ENCODE data around the gene BUD31.
A peak's percentile ranks its signal among the peaks of the same experiment; 100 is the strongest.

Gene BUD31

DNA sequence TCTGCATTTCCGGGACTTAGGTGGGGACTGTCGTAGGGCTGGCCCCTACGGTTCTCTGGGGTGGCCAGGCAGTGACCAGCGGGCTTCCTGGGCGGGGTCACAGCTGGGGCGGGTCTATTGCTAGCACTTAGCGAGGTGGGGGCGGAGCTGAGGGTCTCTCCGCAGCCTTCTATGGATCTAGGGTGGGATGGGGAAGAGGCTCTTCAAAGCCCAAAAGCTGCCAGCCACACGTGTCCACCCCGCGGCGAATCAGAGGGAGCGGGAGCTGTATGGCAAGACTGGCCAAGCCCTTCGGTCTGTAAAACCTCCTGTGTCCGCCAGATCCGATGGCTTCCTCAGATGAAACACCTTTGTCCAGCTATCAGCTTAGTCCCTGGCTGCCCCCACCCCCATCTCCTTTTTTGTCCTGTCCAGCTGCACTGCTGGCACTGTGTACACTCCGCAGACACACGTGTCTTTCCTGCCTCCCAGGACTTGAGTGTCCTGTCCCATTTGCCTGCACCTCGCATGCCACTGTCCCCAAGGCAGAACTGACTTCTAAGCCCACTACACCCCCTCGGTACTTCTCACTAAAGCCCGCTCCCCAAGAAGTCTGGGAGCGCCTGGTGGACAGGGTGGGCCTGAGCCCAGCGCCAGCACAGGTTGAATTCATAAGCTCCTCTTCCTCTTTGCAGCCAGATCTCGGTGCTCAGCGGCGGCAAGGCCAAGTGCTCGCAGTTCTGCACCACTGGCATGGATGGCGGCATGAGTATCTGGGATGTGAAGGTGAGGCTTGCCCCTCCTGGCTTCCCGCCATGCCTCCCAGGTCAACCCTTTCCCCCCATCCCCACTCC is 15.2 kb upstream of the BUD31 start:
- H3K9me3 ChIP-seq (ENCODE audit: insufficient read depth, low read depth, low read length): no peaks in the 10 kb centered on the region
- peaks cover 68% of the 10 kb centered on the region for H3K36me3 ChIP-seq (ENCODE audit: insufficient read depth, low read length)
- peak overlapping the region; percentile 61 for H3K4me3 ChIP-seq (ENCODE audit: low read length)
- H3K9ac ChIP-seq (ENCODE audit: low read depth, low read length): peak overlapping the region; percentile 67
- WGBS: 35% methylated on average over 26 of the region's 30 CpGs
- no peaks in the 10 kb centered on the region for H3K27me3 ChIP-seq (ENCODE audit: insufficient read depth, low read length)
- H3K27ac ChIP-seq (ENCODE audit: low read depth, low read length): peak overlapping the region; percentile 79
- peaks cover 3% of the 10 kb centered on the region; the same call in 1 of the 2 replicates for H3K4me1 ChIP-seq (ENCODE audit: insufficient read depth, low read length)

DNA sequence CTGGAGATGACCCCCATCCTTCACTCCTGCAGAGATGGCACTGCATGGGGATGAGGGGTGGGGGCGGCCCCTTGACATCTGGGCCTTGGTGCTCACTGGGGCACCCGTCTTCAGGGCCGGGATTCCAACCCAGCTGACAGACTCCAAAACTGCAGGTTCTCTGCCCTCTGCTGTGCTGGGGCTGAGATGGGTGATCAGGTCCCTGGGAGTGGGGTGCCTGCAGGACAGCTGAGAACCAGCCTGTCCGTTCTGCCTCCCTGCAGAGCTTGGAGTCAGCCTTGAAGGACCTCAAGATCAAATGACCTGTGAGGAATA is 14.6 kb upstream of the BUD31 start:
- Histone ChIP-seq H3K27me3 (ENCODE audit: insufficient read depth, low read length) (no peaks in the 10 kb centered on the region), H3K9ac (ENCODE audit: low read depth, low read length) (no peak overlapping the region), H3K27ac (ENCODE audit: low read depth, low read length) (no peak overlapping the region), H3K4me1 (ENCODE audit: insufficient read depth, low read length) (peaks cover 3% of the 10 kb centered on the region; the same call in 1 of the 2 replicates), H3K36me3 (ENCODE audit: insufficient read depth, low read length) (peaks cover 72% of the 10 kb centered on the region), H3K9me3 (ENCODE audit: insufficient read depth, low read depth, low read length) (no peaks in the 10 kb centered on the region), H3K4me3 (ENCODE audit: low read length) (no peak overlapping the region)
- 92% methylated on average over 4 of the region's 4 CpGs for whole genome bisulfite sequencing

DNA sequence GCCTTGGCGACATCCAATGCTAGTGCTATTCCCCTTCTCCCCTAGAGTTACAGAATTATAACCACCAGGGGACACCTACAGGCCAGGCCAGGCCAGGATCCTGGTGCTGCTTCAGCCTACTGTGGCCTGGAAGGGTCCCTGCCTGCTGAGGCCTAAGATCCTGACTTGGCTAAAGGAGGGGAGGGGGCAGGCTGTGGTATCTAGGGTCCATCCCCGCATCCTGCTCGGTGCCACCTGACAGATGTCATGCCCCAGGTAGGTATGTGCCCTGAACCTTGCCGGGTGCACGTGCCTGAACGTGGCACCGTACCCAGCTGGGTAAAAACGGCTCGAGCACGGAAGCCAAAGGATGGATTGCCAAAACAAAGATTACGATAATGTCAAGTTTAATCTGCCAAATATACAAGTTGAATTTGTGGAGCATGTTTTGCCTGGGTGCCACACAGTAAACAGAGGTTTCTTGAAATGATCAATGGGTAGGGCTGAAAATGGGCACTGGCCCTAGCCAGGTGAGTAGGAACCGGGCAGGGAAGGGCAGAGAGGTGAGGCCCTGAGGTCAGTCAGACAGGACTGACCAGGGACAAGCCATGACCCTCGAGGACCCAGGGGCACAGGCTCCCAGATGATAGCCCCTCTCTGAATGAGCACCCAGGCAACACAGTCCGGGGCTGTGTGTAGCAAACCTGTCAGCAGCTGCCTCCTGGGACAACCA is 13.0 kb upstream of the BUD31 start:
- Histone ChIP-seq H3K27ac (ENCODE audit: low read depth, low read length) (no peak overlapping the region), H3K4me3 (ENCODE audit: low read length) (no peak overlapping the region), H3K9ac (ENCODE audit: low read depth, low read length) (no peak overlapping the region), H3K36me3 (ENCODE audit: insufficient read depth, low read length) (peaks cover 73% of the 10 kb centered on the region), H3K27me3 (ENCODE audit: insufficient read depth, low read length) (no peaks in the 10 kb centered on the region), H3K4me1 (ENCODE audit: insufficient read depth, low read length) (peaks cover 3% of the 10 kb centered on the region; the same call in 1 of the 2 replicates), H3K9me3 (ENCODE audit: insufficient read depth, low read depth, low read length) (no peaks in the 10 kb centered on the region)
- WGBS: 96% methylated on average over 14 of the region's 14 CpGs

DNA sequence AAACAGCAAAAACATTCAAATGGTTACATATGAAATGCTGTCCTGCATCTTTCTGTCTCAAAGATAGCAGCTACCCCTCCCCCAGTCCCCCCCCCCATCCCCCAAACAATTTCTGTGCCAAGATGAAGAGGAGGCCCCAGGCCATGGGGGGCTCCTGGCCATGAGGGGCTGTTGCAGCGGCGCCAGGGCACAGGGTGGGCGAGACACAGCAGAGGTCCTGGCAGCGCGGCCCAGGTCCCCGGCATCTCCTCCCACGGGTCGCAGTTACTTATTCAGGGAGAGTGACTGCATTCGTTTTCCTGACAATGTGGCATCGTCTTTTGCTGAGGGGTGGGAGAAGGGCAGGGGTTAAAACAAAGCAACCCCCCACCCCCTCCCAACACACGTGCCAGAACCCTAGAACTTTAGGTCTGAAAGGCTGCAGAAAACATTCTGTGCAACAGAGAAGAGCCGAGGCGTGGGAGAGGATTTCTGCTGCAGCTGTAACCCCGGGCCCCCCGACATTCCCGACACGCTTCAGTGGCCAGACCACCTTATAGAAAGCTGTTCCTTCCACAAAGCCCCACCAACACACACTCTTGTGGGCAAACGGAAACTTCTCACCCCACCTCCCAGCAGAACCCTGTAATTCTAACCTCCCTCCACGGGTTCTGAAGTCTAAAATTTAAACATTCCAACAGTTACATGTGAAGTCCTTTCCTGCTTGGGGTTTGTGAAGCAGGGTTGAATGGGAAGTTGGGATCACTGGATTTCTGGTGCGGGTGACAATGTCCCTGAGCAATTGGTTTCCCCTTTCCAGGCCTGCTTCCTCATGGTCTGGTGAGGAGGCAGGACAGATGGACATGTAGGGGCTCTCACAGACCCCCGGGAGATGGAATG is 12.1 kb upstream of the BUD31 start:
- 93% methylated on average over 19 of the region's 21 CpGs for WGBS
- H3K27me3 ChIP-seq (ENCODE audit: insufficient read depth, low read length): no peaks in the 10 kb centered on the region
- H3K36me3 ChIP-seq (ENCODE audit: insufficient read depth, low read length): peaks cover 73% of the 10 kb centered on the region
- H3K27ac ChIP-seq (ENCODE audit: low read depth, low read length): no peak overlapping the region
- H3K4me3 ChIP-seq (ENCODE audit: low read length): no peak overlapping the region
- no peak overlapping the region for H3K9ac ChIP-seq (ENCODE audit: low read depth, low read length)
- peaks cover 3% of the 10 kb centered on the region; the same call in 1 of the 2 replicates for H3K4me1 ChIP-seq (ENCODE audit: insufficient read depth, low read length)
- H3K9me3 ChIP-seq (ENCODE audit: insufficient read depth, low read depth, low read length): no peaks in the 10 kb centered on the region

DNA sequence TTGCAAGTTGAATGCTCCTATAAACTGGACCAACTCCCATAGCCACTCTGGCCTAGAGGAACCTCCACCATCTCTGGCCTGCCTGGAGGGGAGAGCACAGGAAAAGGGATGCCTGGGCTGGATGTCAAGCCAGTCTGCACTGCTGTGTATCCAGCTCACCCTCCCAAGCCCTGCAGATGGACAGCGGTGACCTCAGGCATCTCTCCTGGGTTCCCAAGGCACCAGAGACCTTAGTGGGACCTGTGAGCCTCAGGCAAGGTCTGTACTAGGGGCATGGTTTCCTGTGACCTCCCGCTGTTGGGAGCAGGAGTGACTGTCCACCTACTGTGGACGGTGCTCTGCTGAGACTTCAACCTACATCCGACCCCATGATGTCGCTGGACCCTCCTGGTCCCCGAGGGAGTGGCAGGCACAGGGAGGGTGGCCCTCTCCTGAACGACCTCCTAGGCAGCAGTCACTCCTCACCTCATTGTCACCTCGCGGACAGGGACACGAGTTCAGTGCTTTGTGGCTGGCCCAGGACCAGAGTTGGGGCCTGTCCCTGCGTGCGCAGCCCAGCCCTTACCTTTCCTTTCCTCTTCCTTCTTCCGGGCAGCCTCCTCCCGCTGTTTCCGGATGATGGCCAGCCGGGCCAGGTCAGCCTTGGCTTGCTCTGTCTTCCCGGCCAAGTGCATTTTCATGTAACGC is 11.3 kb upstream of the BUD31 start:
- no peak overlapping the region for H3K4me3 ChIP-seq (ENCODE audit: low read length)
- 92% methylated on average over 18 of the region's 18 CpGs for WGBS
- H3K9me3 ChIP-seq (ENCODE audit: insufficient read depth, low read depth, low read length): no peaks in the 10 kb centered on the region
- H3K4me1 ChIP-seq (ENCODE audit: insufficient read depth, low read length): peaks cover 3% of the 10 kb centered on the region; the same call in 1 of the 2 replicates
- H3K27ac ChIP-seq (ENCODE audit: low read depth, low read length): no peak overlapping the region
- no peak overlapping the region for H3K9ac ChIP-seq (ENCODE audit: low read depth, low read length)
- H3K27me3 ChIP-seq (ENCODE audit: insufficient read depth, low read length): no peaks in the 10 kb centered on the region
- H3K36me3 ChIP-seq (ENCODE audit: insufficient read depth, low read length): peaks cover 80% of the 10 kb centered on the region

DNA sequence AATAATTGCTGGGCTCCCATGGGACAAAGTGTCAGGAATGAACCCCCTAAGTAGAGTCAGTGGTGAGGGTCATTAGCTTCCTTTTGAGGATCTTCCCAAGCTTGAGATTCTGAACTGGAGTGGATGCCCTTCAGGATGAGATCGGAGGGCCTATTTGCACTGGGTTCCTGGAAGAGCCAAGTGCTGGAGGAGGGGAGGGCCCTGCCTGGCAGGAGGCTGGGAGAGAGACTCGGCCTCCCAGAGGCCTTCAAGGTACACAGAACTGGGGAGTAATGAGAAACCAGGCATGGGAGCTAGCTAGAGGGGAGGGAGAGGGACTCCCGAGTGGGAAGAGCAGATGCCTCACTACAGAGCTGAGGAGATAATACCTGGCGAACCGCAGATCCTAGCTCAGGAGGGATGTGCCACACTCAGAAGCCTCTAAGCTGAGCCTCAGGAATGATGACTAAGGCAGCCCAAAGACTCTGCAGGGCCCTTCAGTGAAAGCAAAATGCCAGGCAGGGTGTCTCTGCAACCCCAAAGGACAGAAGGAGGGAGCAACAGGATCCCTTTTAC is 9.8 kb upstream of the BUD31 start:
- WGBS: 89% methylated on average over 5 of the region's 5 CpGs
- no peaks in the 10 kb centered on the region for H3K27me3 ChIP-seq (ENCODE audit: insufficient read depth, low read length)
- peaks cover 93% of the 10 kb centered on the region for H3K36me3 ChIP-seq (ENCODE audit: insufficient read depth, low read length)
- no peak overlapping the region for H3K9ac ChIP-seq (ENCODE audit: low read depth, low read length)
- H3K4me3 ChIP-seq (ENCODE audit: low read length): no peak overlapping the region
- H3K27ac ChIP-seq (ENCODE audit: low read depth, low read length): no peak overlapping the region
- no peaks in the 10 kb centered on the region for H3K4me1 ChIP-seq (ENCODE audit: insufficient read depth, low read length)
- no peaks in the 10 kb centered on the region for H3K9me3 ChIP-seq (ENCODE audit: insufficient read depth, low read depth, low read length)

DNA sequence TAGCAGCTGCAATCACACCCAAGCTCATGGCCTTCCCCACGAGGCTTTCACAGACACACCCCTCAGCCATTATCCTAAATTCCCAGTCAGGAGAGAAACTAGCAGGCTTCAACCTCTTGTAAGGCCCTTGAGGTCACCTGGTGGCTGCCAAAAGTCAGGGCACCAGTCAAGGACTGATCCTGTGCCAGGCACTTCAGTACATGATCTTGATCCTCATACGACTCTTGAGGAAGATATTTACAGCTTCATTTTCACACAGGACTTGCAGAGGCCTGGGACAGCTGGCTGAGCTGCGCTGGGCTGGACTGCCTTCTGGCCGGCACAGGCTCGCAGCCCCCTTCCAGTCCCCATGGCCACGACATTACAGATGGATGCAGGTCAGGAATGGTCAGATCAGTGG is 9.2 kb upstream of the BUD31 start:
- H3K36me3 ChIP-seq (ENCODE audit: insufficient read depth, low read length): peaks cover 94% of the 10 kb centered on the region
- no peak overlapping the region for H3K4me3 ChIP-seq (ENCODE audit: low read length)
- no peaks in the 10 kb centered on the region for H3K9me3 ChIP-seq (ENCODE audit: insufficient read depth, low read depth, low read length)
- H3K27me3 ChIP-seq (ENCODE audit: insufficient read depth, low read length): no peaks in the 10 kb centered on the region
- H3K9ac ChIP-seq (ENCODE audit: low read depth, low read length): no peak overlapping the region
- 93% methylated on average over 6 of the region's 6 CpGs for WGBS
- no peaks in the 10 kb centered on the region for H3K4me1 ChIP-seq (ENCODE audit: insufficient read depth, low read length)
- no peak overlapping the region for H3K27ac ChIP-seq (ENCODE audit: low read depth, low read length)

DNA sequence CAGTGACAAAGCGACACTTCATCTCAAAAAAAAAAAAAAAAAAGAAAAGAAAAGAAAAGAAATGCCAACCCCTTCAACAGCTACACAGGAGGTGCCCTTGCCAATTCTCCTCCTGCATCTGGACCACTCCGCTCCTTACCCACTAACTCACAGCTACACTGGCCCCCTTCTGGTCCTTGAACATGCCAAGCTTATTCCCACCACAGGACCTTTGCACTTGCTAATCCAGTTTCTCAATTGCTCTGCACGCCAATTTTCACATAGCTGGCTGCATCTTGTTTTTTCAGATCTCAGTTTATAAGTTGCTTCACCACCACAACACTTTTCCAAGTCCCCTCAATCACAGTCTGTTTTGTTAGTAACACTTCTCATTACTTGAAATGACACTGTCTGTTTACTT is 5.9 kb upstream of the BUD31 start:
- 95% methylated on average over 2 of the region's 3 CpGs for WGBS
- Histone ChIP-seq H3K27me3 (ENCODE audit: insufficient read depth, low read length) (no peaks in the 10 kb centered on the region), H3K36me3 (ENCODE audit: insufficient read depth, low read length) (peaks cover 70% of the 10 kb centered on the region), H3K27ac (ENCODE audit: low read depth, low read length) (no peak overlapping the region), H3K4me3 (ENCODE audit: low read length) (no peak overlapping the region), H3K9ac (ENCODE audit: low read depth, low read length) (no peak overlapping the region), H3K9me3 (ENCODE audit: insufficient read depth, low read depth, low read length) (no peaks in the 10 kb centered on the region), H3K4me1 (ENCODE audit: insufficient read depth, low read length) (peaks cover 12% of the 10 kb centered on the region)

DNA sequence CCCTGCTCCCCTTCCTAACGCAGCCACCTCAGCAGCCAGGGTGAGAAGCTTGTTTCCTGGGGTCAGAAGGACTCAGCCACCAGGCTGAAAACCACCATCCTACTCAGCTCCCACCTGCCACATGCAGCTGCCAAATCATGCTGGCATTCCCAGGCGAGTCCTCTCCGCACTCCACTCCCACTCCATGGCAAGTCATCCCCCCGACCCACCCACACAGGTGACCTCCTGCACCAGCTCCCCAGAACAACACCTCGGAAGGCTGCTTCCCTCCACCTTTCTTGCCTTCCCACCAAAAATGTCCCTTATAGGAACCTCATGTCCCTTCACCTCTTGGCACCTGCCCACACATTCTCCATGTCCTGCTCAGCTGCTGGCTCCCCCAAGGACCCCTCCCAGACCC is 5.0 kb upstream of the BUD31 start:
- Histone ChIP-seq H3K27me3 (ENCODE audit: insufficient read depth, low read length) (no peaks in the 10 kb centered on the region), H3K36me3 (ENCODE audit: insufficient read depth, low read length) (peaks cover 61% of the 10 kb centered on the region), H3K27ac (ENCODE audit: low read depth, low read length) (no peak overlapping the region), H3K4me3 (ENCODE audit: low read length) (no peak overlapping the region), H3K9me3 (ENCODE audit: insufficient read depth, low read depth, low read length) (no peaks in the 10 kb centered on the region), H3K4me1 (ENCODE audit: insufficient read depth, low read length) (peaks cover 12% of the 10 kb centered on the region), H3K9ac (ENCODE audit: low read depth, low read length) (no peak overlapping the region)
- 92% methylated on average over 5 of the region's 5 CpGs for WGBS

DNA sequence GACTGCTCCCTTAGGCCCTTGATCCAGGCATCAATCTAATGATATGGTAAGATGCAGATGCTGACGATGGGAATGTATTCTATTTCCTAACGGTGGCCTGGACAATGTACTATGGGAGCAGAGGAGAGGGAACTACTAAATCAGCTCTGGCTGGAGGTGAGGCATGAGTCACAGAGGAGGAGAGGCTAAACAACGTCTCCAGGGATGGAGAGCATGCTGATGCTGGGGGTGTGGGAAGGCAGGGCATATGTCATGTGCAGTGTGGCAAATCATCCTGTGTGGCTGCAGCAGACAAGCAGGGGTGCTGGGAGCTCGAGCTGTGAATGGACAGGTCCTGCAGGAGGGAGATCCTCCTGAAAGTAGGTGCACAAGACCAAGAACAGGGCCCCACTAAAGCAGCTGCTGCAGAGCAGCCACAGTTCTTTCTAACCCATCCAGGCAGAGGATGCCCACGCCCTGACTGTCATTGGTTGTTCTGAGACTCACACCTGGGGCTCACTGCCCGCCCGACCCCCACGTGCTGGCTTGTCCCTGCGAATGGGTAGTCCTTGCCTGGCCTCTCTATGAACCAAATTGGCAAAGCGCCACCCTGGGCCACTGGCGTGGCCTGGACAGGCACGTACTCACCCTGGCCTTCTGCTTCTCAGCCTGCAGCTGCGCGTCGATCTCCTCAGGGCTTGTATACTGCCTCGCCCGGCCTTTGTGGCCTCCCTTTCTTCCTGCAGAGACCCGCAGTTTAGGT is 4.4 kb upstream of the BUD31 start:
- H3K36me3 ChIP-seq (ENCODE audit: insufficient read depth, low read length): peaks cover 55% of the 10 kb centered on the region
- H3K27ac ChIP-seq (ENCODE audit: low read depth, low read length): no peak overlapping the region

More for the DNA sequence above, 4.4 kb upstream of the BUD31 start:
- 94% methylated on average over 18 of the region's 18 CpGs for WGBS
- H3K4me3 ChIP-seq (ENCODE audit: low read length): no peak overlapping the region
- no peak overlapping the region for H3K9ac ChIP-seq (ENCODE audit: low read depth, low read length)
- peaks cover 12% of the 10 kb centered on the region for H3K4me1 ChIP-seq (ENCODE audit: insufficient read depth, low read length)
- no peaks in the 10 kb centered on the region for H3K27me3 ChIP-seq (ENCODE audit: insufficient read depth, low read length)
- H3K9me3 ChIP-seq (ENCODE audit: insufficient read depth, low read depth, low read length): no peaks in the 10 kb centered on the region
